Activated CD4-positive, alpha-beta T cell treated with anti-CD3 and anti-CD28 coated beads, Interleukin-2, amount 50 U/mL, for 48 hours (primary cell): ENCODE results near the gene NAP1L4.
"Not testable (repeated sequence)": the region's sequence is repeated elsewhere in the genome, so short reads cannot be mapped to it uniquely, and the experiment has no call there.

Source experiments
- DNase-seq, 2 experiments: peaks; one replicate each; pipeline ENCODE4 v3.0.0-alpha.2; 2020

NAP1L4 gene

DNA sequence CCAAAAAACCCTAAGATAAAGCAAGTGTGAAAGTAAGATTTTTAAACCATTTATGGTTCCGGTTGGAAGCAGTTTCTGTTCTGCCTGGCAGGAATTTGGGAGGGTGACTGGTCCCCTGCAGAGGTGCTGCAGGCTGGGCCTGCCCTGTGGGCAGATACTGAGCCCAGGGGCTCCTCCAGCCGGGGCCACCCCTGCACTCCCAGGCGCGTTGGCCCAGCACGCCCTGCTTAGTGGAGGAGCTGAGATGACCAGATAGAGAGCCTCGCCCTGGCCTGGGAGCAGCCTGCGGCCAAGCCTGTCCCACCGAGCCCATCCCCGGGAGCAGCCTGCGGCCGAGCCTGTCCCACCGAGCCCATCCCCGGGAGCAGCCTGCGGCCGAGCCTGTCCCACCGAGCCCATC lies 70.9 kb downstream of the NAP1L4 start:
- no peak for DNase-seq

DNA sequence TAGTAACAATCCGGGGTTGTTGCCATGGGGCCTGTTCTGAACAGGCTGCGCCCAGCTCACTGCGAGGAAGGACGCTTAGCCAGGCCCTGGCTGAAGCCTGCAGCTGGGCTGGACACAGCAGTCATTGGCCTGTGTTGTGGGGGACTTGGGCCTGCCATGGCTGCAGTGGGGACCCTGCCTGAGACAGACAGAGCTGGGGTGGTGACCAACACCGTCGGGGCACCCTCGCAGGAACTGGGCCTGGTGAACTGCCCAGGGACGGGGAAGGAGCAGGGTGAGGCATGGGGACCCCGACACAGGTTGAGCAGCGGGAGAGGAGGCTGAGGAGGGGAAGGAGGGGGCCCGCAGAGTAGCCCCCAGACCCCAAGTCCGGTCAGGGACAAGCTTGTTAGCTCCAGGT lies 71.8 kb downstream of the NAP1L4 start:
- DNase-seq, result no peak

DNA sequence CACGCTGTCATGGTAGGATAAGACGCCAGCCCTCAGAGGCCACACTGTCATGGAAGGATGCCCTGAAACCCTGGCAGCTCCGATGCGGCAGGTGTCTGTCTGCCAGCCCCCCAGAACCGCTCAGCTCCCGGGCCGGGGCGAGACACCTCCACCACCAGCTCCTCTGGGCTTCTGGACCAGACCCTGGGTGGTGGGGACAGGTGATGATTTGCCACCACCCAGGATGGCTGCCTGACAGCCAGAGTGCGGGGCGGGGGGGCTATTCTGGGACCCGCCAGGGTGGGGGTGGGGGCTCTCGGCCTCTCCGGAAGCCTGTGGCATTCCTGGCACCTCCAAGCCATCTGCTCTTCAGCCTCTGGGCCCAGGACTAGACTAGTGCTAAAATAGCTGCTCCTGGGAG lies 72.3 kb downstream of the NAP1L4 start:
- DNase-seq, result no peak

DNA sequence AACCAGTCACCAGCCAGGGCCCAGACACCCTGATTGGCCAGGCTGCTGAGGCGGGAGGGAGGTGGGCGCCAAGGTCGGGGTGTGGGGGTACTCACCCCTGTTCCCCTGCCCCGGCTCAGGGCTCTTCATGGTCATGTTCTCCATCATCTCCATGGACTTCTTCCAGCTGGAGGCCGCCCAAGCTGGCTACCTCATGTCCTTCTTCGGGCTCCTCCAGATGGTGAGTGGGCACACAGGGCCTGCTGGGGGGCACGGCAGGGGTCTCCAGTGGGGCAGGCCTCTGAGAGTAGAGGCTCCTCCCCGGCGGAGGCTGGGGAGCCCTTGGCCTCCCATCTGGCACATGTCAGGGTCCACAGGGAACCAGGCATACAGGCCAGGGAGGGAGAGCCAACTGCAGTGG lies 72.9 kb downstream of the NAP1L4 start:
- no peak for DNase-seq

DNA sequence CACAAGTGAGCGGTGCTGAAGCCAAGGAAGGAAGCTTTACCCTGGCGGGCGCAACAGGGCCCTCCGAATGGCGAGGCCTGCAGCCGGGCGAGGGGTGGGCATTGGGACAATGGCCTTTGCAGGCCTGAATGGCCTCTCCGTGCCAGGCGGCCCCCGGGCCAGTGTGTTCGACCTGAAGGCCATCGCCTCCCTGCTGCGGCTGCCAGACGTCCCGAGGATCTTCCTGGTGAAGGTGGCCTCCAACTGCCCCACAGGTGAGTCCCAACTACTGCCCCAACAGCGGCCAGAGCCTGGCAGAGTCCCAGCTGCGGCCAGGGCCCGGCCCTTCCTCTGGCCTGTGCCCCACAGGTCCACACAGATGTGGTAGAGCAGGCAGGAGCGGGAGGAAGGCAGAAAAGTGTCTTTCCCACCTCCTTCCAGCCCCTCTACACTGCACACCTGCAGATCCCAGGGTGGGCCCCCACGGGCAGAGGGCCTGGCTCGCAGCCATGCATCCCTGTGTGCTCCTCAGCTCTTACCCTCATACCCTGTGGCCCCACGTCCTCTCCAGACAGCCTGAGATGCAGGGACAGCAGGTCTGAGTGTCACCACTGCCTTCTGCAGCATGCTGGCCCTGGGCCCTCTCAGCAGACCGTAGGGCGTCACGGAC lies 74.2 kb downstream of the NAP1L4 start:
- no peak for DNase-seq

DNA sequence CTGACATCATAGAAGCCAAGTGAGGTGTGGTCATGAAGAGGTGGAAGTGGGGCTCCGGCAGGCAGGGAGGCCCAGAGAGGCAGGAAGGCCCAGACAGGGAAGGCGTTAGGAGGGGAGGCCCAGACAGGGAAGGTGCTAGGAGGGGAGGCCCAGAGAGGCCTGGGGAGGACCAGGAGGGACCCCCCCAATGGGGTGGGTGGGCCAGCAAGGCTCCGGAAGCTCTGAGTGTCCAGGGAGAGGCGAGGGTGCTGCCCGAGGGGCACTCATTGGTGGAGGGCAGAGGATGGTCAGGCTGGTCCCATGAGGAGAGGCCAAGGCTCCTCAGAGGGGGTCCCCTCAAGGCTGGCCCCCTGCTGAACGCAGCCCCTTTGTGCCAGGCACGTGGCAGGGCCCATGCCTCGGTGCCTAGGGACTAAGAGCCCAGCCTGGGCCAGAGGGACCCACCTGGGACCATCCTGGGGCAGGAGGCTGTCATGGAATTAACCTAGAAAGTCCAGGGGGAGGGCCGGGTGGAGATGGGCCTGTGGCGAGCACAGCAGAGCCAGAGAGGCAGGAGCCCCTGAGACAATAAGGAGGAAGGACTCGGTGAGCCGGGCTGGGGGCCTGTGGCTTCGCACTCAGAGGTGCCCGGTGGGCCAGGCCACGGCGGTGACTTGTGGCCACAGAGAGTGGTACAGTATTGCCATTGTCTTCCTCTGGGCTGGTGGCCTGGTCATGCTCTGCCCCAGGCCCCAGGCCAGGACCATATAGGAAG lies 75.1 kb downstream of the NAP1L4 start:
- no peak for DNase-seq

DNA sequence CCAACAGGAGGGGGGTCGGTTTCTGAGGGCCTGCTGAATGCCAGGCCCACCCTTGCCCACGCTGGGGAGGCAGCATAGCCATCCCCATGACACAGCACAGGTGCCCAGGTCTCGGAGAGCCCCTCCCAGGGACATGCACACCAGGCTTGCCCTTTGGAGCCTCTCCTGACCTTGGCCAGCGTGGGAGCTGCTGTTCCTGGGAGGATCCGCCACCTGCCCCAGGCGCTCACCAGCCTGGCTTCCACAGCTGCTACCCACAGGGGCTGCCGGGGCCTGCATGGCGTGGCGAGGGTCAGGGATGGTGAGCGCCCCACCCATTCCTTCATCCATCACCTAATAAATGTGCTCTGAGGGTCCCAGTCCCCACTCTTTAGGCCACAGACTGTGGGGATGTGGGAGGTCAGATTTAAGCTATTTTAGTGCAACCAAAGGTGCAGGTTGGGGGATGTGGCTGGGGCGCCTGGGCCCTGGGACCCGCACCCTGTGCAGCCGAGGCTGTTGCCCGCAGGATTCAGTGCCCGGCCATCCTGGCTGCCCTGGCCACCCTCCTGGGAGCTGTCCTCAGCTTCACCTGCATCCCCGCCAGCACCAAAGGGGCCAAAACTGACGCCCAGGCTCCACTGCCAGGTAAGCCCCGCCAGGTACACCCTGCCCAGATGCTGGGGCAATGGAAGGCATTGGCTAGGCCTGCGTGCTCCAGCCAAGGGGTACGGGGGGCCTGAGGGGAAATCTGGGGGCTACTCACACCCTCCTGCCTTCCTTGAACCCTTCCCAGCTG lies 75.8 kb downstream of the NAP1L4 start:
- DNase-seq, result no peak

DNA sequence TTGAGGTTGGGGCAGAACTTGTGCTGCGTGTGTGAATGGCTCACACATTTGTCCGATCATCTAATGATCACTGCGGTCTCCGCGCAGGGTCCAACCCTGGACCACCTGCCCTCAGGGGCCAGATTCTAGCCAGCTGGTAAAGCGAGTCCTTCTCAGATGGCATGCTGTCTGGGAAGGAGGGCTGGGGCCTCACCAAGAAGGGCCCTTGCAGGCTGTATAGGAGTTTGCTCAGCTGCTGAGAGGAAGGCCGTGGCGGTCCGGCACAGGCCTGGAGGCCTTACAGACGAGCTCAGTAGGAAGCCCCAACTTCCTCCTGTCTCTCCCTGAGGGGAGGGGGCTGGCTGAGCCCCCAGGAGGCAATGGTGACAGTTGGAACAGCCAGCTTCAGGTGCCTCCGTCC lies 76.7 kb downstream of the NAP1L4 start:
- no peak for DNase-seq

DNA sequence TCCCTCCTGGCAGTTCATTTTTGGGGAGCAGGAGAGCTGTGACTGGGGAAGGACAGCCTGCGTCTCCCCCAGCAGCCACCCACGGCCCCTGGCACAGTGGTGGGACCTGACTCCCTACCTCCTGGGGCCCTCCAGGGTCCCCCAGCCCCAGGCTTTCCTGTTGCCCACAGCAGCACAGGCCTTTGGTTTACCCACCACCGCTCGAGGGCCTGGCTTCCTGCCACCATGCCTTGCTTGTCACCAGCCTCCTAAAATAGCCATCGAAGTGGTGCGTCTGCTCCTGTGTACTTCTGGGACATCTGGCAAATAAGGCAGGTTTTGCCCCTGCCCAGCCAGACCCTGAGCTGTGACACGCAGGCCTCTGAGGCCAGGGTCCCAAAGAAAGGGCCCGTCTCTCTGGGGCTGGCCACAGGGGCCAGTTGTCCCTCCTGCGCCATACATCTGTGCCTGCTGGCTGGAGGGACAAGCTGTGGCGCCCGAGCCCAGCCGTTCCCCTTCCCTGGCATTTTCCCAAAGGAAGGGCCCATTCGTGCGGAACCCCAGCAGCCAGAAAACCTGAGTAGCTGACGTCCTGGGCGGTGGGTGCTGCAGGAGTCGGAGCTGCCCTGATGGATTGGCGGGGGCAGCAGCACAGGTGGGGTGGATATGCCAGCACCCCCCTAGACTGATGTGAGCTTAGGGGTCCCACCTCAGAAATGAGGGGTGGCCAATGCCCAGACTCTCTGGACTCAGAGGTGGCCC lies 77.5 kb downstream of the NAP1L4 start:
- no peak for DNase-seq

DNA sequence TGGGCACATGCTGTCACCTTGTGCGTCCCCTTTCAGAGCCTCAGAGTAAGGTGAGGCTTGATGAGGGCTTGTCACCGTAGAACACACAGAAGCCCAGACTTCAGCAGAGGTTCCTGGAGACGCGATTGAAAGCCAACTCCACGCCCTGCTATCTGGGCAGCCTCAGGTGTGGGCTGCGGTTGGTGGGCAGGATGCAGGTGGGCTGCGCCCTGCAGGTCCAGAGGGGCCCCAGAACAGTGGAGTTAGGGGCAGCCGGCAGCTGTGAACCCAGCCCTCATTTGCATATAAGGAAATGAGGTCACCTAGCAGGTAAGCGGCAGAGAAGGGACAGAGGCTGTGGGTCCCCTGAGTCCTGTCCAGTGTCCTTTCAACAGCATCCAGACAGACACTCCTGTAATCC lies 78.4 kb downstream of the NAP1L4 start:
- DNase-seq, result no peak

DNA sequence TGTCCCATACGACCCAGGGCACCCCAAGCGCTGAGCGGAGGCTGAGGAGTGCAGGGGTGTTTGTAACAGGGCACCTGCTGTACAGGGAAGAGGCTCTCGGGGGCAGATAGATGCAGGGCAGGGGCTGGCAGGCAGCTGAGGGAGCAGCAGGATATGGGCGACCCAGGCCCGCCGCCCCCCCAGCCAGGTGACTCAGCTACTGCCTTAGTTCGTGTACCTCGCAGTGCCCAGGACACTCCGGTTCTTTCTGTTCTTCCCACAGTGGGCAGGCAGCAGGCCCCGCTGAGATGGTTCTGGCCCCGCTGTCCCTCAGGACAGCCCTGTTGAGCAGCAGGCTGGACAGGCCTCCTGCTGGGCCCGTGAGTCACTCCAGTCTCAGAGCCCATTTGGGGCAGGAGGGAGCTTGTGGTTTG lies 79.1 kb downstream of the NAP1L4 start:
- DNase-seq, result no peak

DNA sequence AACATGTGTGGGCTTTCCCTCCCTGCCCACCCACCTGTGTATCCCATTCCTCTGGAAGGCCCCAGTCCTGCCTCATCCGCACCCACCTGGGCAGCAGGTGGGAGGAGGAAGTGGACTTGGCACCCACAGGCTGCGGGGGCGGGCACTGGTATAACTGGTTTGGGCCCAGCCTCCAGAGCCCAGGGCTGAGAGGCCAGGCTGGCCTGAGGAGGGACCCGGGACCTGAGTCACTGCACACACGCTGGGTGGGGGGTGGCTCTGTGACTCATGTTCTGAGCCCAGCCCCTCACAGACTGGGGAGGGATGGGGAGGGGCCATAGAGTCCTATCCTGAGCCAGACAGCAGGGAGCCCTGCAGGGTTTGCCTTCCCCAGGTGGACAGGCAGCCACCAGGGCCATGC lies 79.6 kb downstream of the NAP1L4 start:
- no peak for DNase-seq

DNA sequence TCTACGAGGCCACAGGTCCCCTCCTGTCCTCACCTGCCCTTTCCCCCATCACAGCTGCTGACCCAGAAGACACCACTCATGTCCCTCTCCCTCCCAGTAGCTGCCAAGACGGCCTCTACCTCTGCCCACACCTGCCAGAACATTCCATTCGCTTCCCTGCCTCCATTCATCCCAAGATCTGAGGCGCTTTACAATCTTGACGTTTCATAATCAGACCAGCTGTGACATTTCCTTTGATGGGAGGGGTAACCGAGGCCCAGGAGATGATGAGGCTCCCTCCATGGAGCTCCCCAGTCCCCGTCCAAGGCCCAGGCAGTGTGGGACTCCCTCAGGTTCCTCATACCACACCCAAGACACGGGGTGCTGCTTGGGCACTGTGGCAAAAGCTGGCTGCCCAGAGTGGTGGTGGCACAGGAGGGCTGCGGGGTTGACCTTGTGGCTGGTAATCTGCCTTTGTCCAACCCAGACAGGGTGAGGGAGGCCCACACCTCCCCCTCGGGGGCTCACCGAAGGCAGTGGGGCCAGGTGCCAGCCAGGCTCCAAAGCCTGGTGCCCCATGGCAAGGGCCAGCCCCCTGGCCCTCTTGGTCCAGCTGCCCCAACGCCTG lies 80.2 kb downstream of the NAP1L4 start:
- DNase-seq, result no peak

DNA sequence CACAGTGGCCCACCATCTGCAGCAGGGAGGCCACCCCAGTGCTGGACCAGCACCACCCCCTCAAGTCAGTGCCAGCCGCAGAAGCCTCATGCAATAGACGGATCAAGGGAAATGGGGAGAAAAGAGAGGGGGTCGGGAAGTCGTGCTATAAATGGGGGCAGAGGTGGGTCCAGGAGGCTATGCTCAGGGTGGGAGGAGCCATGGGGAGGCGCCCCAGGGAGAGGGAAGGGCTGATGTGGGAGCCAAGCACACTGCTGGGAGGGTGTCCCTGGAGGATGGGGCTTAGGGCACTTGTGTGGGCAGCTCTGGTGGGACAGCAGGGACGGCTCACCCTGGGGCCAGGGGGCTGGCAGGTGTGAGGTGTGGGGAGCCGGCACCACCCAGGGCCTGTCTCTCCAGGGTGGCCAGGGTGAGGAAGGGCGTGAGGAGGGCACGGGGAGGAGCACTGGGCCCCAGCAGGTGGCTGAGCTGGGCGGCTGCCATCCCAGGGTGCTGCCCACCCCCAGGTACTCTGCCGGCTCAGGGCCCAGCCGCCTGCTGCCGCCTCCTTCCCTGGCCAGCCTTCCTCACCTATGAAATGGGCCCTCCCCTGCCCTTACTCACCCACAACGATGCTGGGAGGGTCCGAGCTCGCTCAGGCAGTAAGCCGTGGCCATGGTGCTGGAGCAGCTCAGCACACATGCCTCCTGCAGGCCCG lies 80.9 kb downstream of the NAP1L4 start:
- DNase-seq, result no peak

DNA sequence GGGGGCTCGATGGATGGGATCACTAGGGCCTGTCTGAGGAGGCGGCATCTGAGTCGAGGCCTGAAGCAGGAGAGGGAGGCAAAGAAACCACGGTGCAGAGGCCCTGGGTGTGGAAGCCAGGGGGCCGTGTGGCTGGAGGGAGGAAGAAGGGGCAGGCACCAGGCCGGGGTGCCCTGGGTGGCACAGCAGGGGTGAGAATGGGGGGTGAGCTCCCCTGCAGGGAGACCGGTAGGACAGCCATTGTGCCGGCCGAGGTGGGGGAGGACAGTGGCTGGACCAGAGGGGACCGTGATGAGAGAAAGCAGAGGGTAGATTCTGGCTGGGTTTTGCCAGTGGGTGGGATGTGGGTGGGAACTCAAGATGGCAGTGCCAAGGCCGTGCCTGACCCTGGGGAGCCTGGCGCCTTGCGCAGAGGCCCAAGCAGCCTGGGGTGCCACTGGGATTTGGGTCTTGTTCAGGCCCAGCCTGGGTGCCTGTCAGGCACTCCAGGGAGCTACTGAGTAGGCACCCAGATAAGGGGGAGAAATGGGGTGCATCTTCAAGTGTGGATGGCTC lies 81.7 kb downstream of the NAP1L4 start:
- no peak for DNase-seq

DNA sequence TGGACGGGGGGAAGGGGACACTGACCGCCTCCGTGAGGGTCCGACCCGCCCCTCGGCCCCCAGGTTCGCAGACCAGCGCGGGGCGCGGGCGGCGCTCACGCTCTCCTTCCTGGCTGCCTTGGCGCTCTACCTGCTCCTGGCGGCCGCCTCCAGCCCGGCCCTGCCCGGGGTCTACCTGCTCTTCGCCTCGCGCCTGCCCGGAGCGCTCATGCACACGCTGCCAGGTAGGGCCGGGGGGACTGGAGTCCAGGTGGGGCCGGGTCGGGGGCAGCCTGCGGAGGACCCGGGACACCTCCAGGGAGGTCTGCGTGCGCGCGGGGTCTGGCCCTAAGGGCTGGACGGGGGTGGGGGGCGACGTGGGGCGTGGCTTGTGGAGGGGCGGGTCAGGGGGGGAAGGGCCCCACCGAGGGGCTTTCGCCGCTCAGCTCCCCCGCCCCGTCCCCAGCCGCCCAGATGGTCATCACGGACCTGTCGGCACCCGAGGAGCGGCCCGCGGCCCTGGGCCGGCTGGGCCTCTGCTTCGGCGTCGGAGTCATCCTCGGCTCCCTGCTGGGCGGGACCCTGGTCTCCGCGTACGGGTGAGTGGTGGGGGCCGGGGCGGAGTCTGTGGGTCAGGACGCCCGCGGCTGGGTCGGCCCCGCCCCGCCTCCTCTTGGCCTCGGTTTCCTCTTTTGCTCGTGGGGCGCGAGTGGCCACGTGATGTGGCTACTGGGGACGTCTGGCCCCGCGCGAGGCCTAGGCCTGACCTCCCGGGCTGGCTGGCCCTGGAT lies 82.8 kb downstream of the NAP1L4 start:
- DNase-seq, result no peak

DNA sequence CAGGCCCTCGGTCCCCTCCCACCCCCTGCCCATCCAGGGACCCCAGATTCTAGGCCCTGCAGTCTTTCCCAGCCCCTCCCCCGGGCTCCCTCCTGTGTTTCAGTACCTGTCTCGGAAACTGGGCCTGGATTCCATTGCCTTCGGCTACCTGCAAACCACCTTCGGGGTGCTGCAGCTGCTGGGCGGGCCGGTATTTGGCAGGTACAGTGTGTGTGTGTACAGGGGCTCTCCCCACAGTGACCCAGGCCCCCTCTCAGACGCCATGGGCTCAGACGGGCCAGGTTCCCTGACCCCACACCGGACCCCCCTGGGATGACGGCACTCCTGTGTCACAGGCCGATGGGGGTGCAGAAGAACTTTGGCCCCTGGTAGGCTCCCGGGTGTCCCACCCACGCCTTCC lies 84.0 kb downstream of the NAP1L4 start:
- DNase-seq, result no peak

DNA sequence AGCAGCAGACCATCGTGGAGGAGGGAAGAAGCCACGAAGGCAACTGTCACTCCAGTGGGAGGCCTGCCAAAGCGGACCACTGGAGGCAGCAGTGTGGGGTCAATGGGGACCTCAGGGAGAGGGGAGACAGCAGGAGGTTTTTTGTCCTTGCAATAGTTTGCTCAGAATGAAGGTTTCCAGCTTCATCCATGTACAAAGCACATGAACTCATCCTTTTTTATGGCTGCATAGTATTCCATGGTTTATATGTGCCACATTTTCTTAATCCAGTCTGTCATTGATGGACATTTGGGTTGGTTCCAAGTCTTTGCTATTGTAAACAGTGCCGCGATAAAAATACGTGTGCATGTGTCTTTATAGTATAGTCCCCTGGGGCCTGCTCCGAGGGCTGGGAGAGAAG lies 86.8 kb downstream of the NAP1L4 start:
- not testable (repeated sequence) for DNase-seq

DNA sequence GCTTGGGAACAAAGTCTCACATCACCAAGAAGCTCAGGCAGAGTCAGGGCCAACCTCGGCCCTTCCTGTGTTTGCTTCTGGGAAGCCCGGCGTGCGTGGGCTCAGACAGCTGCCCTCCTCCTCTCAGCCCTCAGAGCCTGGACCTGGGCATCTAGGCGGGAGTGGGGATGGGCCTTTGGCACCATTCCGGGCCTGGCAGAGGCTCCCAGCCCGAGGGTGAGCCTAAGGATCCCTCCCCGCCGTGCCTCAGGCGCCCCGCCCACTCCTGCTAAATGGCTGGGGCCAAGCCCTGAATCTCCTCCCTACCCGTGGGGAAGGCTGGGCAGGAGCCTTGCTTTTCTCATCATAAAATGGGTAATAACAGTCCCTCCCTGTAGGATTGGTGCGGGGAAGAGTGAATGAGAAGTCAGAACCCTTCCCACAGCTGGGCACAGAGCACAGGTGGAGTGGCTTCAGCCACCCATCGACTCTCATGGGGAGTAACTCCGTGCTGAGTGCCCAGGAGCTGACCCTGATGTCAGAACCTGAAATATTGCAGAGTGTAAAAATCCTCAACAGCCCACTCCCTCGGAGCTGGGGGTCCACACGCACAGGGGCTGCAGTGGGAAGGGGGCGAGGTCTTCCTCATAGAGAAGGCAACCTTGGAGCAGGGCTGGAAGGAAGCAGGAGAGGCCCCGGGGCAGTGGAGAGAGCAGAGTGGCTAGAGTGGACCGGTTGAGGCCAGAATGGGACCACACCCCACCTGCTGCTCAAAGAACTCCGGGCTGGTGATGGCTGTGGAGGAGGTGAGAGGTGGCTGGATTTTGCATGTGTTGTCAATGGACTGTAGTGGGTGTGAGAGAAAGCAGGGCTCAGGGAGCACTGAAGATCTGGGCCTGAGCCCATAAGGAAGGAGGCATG lies 87.7 kb downstream of the NAP1L4 start:
- DNase-seq, result no peak

DNA sequence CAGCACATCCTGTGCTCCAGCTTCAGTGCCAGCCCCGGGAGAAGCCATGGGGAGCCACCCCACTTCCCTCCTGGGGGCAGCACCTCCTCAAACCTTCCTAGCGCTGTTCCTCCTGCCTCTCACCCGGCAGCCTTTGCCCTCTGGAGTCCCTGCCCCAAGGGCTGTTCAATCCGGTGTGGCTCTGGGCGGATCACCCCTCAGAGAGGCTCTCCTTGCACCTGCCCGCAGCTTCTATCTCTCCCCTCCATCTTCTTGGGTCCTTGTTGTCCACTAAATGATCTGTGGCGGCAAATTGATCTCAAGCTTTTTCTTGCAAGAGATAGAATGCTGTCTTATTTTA lies 88.5 kb downstream of the NAP1L4 start:
- DNase-seq, result no peak
